GM21390 (cell line): ENCODE measurements around the gene PHLPP2.

ENCODE experiments used
- ATAC-seq: cut with Tn5 transposase; IDR thresholded peaks from one replicate; pipeline ENCODE4 v1.9.1; 2021; ENCODE audit not compliant: unreplicated experiment

PHLPP2 gene

DNA sequence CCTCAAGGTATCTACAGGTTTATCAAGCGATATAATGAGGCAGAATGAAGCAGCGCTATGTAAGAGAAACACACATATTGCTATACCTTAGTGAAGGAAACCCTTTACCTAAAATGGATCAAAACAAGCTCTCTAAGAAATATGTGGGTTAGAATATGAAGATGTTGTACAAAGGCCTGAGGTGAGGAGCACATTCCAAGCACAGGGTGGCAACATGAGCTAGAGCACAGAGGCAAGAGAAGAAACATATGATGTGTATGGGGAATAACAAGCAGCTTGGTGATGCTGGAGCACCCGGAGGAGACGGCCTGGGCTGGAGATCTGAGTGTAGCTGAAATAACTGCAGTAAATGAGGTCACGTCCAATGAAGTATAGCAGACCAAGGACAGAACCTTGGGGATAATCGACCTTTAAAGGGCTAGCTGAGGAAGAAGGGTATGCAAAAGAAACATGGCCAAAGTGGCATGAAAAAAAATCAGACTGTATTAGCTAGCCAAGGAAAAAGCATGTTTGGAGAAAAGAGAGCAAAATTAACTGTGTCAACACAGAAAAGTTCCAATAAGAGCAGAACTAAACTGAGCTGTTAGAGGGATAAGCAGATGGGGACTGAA lies 54.5 kb downstream of the PHLPP2 start:
- ATAC-seq = no peak

DNA sequence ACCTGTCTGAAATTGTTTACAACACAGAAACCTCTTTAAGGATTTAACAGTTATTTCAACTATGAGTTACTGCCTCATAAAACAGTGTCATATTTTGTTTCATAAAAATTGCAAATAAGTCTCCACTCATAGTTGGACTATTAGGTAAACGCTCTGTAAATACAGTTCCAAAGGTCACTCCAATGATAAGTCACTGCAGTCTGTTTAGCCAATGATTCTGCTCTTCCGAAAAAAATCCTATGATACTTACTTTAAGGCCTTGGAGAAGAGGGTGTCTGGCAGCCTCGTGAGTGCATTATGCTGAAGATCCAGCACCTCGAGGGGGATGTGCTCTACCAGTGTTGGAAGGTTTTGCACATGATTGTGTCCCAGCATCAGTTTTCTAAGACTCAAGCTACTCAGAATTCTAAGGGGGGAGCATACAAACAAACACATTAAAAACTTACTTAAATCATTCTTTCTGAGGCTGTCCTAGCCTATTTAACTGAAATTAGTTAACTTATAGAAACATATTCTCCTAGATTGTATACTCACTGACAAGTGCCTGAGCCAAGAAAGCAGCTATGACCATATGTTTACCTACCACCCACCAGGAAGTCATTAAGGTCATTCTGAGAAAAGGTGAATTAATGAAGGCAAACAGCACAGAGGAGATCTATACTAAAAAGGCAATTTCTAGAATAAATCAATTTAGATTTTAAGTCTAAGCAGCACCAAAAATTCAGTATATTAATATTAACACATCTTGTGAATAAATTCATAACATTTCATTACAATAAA lies 57.4 kb downstream of the PHLPP2 start:
- ATAC-seq = no peak

DNA sequence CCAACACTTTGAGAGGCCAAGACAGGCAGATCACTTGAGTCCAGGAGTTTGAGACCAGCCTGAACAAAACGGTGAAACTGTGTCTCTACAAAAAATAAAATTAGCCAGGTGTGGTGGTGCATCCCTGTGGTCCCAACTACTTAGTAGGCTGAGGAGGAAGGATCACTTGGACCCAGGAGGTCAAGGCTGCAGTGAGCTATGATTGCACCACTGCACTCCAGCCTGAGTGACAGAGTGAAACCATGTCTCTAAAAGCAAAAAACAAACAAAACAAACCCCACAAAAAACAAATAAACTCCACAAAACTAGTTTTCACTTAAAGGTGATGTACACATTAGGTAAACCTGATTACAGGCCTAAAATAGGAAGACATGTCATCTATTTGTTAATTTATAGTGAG lies 58.2 kb downstream of the PHLPP2 start:
- no peak for ATAC-seq

DNA sequence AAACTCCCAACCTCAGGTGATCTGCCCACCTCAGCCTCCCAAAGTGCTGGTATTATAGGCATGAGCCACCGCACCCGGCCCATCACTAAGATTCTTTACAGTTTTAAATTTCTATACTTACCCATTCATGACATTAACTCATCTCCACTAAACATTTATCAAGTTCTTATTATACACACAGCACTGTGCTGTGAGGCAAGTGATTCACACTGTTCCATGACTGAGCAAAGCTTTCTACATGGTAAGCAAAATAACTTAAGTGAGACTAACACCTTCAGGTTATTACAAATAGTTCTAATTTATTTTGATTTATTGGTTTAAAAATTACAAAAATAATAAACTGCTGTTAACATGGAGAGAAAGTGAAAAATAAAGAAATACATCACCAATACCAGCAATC lies 65.0 kb downstream of the PHLPP2 start:
- ATAC-seq = no peak

DNA sequence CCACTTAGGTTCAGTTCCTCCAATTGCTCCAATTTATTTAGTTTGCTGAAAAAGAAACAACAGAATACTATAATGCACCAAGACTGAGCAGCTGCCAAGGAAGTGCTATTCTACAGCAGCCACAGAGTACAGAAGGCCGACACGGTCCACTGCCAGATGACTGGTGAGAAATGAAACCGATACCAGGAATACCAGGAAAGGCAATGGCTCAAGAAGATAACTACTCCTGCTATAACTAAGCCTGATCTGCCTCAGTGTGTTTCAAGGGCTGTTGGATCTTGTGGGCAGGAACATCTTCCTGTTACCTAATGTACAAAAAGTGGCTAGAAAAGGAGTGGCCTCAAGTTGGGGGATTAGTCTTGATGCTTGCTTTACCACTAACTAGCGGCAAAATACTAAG lies 65.7 kb downstream of the PHLPP2 start:
- no peak for ATAC-seq

DNA sequence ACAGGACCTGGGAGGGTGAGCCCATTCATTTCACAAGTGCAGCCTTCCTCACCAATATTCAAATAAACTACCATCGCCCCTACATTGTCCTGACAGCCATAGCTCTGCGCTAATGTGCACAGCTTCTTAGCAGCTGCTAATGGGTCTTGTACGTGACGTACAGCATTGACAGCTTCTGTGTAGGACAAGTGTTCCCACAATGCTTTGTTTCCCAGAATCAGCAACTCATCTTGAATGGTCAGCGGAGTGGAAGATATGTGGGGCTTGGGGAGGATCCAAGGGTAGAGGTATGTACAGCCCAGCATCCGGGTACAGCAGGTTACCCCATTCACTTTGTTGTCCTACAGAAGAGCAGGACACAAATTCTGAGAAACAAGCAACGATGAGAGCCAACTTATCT lies 74.8 kb downstream of the PHLPP2 start:
- no peak for ATAC-seq

DNA sequence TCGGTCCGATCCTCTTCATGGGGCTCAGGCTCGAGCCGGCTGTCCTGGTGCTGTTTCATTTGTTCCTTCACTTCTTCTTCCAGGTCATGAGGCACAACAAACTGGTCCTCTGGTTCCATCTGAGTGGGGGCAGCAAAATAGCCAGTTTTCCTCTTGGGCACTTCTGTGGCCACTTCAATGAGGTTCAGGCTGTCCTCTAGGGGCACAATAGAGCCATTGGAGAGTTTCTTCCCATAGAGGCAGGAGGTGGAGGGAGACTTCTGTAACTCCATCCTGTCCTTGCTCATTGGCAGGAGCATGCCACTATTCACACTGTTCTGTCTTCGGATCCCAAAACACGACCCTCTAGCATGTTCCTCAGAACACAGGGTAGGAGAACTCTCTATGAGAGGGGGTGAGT lies 75.6 kb downstream of the PHLPP2 start:
- ATAC-seq = no peak

DNA sequence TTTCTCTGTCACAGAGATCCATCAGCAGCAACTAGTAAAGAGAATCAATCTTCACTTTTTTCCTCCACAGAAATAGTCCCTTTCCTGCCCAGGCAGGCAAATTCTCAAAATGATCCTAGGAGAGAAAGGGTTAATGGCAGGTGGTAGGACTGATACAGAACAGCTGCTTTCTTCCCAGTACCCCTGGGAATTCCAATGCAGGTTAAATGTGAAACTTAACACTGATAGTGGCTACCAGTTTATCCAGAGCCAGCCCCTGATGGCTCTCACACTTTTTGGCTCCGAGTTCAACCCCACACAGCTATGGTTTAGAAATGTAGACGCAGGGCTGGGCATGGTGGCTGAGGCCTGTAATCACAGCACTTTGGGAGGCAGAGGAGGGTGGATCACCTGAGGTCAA lies 76.3 kb downstream of the PHLPP2 start:
- ATAC-seq = no peak

DNA sequence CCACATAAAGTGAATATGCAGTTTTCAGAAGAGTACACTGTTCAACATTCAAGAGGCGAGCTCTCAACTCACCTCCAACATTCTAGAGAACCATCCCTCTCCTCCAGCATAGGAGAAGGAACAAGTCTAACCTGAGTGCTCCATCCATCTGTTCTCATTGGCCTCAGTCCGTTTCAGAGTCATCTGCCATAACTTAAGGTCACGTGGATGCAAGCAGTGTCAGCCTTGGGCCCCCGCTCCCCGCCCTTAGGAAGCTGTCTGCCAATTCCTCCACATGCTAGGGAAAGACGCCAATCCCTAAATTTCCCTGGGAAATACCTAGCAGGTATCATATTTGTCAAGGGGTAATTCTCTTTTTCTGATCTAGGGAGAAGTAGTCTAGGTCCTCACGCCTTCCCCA lies 77.1 kb downstream of the PHLPP2 start:
- ATAC-seq = no peak

DNA sequence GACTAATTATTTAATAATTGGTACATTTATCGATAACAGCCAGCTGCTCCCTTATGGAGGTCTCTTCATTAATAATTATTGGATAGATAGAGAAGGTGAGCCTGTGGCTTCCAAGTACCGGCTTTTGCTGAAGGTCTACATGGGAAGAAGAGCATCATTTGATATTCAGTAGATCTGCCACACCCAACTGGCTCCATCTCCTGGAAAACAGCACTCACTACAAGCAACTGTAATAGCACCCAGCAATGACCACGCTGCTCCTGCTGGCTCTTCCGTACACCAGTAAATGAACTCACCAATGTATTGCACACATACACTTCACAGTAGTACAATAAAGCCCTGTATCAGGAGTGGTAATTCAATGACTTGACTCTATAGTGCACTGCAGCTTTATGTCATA lies 79.1 kb downstream of the PHLPP2 start:
- ATAC-seq = no peak

DNA sequence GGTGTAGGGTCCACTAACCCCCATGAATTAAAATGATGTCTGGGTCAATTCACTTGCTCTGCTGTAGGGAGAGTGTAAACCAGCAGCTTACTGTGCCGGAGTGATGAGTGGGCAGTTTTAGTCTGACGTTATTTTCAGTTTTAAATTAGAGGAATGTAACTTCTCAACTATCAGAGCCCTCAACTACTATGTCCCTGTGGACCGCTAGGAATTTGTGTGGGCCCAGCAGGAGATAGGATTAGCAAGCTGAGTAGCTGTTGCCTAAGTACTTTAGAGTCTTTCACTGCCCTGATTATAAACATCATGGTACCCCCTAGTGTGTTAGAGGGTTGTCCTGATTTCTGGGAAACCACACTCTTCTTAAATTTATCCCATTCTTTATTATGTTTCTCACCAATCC lies 87.1 kb downstream of the PHLPP2 start:
- no peak for ATAC-seq

DNA sequence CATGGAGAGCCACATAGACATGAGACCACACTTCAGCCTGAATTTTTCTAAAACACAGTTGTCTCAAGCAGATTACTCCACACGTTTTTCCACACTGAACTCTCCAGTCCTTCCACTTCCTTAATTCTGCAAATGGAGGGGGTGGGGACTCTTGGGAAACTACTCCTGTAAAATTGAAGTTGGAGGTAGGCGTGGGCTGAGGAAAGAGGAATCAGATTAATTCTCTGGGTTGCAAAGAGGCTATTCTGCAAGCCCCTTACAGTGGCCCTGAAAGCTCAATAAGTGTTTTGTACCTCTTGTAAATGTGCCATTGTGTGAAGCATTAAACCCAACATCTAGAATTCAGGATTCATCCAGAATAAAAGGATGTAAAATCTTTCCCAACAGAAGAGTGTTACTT lies 88.9 kb downstream of the PHLPP2 start:
- no peak for ATAC-seq

DNA sequence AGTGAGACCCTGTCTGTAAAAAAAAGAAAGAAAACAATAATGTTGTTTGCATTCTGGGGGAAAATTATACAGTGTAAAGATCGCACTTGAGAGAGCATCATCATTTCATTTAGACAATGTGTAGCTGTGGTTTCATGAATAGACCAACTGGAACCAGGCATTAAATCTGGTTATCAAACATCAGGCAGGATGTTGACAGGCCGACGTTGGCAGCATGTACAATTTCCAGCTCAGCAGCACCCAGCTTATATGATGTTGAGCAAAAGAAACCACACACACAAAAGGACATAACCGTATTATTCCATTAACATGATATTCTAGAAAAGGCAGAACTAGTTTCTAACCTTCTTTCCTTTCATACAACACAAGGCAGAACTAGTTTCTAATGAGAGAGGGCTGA lies 92.7 kb downstream of the PHLPP2 start:
- no peak for ATAC-seq

DNA sequence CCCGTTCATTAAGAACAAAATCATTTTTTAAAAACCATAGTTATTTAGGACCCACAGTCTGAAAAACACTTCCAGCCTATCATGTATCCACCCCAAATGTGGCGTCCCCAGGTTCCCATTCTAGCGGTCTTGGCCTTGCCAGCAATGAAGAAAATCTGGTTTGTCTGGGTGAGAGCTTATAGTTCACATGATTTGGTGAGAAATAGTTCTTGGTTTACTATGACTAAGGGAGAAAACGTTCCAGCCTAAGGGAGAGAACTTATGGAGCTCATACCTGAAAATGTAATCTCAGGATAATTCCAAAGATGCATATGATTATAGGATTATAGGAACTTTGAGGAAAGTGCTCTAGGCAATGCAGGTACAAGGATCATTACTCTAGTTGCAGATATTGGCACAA lies 93.7 kb downstream of the PHLPP2 start:
- ATAC-seq = no peak

DNA sequence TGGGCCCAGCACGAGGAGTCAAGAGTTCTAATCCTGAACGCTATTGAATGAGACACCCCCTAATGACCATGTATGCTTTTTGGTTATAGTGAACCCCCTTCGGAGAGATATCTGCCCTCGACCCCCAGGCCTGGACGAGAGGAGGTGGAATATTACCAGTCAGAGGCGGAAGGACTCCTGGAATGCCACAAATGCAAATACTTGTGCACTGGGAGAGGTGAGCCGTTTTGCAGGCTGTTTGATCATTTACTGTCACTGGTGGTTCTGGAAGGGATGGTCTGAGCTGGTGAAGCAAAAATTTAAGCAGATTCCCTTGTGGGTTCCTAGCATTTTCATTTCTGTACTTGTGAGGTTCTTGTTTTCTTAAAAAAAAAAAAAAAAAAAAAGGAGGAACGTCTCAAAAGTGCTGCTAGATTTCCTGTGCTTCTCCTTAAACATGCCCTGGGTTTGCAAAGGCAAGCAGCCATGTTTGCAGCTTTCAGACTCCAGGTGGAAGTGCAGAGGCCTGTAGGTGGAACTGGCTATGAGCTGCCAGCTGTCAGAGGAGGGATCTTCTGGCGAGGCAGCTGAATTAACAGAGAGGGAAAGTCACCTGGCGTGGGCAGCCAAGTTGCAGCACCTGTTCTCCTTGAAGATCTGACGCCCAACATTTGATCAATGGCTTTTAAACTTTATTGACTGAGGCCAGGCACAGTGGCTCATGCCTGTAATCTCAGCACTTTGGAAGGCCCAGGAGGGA lies 95.1 kb downstream of the PHLPP2 start:
- no peak for ATAC-seq

DNA sequence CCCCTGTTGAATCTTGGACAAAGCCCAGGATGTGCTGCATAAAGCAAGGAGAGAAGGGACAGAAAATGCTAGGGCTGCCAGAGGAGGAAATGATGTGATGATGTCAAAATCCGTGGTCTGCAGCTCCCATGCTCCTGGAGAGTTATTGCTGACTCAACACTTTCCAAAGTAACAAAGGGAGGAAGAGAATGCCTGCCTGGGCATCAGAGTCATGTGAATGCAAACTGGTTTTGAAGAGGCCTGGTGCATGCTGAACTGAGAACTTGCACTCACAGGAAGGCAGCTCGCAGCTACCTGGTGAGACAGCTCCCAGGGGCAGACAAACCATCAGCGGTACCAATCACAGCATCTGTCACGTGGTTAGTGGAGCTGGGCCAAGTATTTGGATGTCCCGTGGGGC lies 95.7 kb downstream of the PHLPP2 start:
- ATAC-seq = no peak

DNA sequence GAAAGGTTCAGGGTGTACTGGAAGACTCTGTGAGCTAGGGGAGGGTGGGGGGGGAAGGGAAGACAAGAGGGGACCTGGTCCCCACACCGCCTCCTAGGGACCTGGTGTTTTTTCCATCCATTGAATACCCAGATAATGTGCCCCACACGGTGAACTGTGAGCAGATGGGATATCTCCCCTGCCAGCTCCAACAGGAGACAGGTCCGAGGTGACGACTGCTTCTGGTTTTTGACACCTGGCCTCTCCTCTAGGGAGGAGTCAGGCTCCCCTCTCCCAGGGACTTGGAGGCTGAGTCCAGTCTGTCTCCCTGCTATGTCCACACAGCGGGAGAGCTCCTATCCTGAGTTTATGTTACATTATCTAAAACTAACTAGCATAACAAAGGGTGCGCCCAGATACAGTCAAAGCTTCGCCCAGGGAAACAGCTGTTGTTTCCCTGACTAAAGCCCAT lies 96.7 kb downstream of the PHLPP2 start:
- ATAC-seq = no peak

DNA sequence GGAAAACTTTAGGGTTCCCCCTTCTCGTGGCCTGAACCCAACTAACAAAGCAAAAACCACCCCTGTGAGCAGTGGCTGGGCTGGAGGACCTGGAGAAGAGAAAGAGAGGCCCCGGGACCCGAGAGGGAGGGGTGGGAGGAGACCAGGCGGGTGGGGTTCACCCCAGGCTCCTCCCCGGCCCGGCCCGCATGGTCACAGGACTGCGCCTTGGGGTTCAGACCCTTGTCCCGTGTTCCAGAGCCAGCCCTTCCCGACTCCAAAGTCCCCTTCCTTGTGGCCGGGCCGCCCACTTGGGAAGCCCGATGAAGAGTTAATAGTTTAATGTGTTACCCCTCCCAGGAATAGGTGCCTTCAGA lies 97.7 kb downstream of the PHLPP2 start:
- ATAC-seq = no peak

DNA sequence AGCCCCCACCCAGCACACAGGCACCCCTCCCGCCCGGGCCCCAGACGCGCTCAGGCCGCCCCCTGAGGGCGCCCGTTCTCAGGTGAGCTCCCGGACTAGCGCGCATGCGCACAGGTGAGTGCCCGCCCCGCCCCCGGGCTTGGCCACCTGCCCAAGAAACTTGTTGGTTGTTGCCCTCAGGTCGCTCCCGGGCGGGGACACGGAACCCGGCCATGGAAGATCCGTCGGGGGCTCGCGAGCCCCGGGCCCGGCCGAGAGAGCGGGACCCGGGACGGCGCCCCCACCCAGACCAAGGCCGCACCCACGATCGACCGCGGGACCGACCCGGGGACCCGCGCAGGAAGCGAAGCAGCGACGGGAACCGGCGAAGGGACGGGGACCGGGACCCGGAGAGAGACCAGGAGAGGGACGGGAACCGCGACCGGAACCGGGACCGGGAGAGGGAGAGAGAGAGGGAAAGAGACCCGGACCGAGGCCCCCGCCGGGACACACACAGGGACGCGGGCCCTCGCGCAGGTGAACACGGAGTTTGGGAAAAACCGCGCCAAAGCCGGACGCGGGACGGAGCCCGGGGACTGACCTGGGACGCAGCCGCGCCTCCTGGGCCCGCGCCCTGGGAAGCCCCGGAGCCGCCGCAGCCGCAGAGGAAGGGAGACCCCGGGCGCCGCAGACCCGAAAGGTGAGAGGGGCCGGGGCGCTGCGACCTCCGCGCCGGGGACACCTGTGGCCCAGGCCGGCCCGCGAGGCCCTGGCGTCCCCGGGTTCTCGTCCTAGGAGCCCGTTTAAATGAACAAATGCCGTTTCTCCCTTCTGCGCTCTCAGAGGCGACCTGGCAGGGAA lies 98.3 kb downstream of the PHLPP2 start, which contains the start of gene MARVELD3:
MARVELD3 (plus strand) TSS at position 167 of the 840 bp plus-strand sequence; CDS start at position 213, 46 bp downstream.
- ATAC-seq = no peak

DNA sequence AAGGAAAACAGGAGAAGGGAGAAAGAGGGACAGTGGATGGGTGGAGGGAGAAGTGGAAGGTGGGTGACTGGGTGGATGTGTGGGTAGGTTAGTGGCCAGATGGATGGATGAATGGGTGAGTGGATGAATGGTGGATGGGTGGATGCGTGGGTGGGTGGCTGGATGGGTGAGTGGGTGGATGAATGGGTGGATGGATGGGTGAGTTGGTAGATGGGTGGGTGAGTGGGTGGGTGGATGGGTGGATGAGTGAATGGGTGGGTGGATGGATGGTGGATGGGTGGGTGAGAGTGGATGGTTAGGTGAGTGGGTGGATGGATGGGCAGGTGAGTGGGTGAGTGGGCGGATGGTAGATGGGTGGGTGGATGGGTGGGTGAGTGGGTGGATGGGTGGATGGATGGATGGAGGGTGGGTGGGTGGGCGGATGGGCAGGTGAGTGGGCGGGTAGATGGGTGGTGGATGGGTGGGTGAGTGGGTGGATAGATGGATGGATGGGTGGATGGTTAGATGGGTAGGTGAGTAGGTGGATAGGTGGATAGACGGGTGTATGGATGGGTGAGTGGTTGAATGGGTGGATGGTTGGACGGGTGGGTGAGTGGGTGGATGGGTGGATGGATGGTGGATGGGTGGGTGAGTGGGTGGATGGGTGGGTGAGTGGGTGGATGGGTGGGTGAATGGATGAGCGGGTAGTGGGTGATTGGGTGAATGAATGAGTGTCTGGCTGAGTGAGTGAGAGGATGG lies 99.2 kb downstream of the PHLPP2 start:
- ATAC-seq = no peak

DNA sequence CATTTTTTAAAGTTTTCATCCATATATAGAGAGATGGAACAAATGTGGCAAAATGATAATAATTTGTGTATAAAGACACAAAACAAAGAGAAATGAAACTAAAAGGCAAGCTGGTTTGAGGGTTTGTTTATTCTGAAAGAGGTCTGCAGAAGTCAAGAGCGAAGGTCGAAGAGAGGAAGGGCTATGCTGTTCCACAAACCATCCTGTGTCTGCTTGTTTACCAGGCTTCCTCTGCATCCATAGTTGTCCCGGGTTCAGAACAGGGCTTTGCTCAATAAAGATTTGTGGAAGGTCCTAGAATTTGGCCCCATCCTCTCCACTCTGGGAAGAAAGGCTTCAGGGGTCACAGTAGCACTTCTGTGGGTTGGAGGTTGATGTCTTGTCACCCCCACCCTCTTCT lies 100.9 kb downstream of the PHLPP2 start:
- no peak for ATAC-seq
